K562 (cell line): ENCODE results near the gene TSTD2. TPM values are rescaled to one million over a fixed set of nuclear protein-coding genes. Genes with fewer than 3 reads are reported as not detected.

Experiments
- ERF ChIP-seq: fragments of 450-650 bp; formaldehyde crosslinking; IDR thresholded peaks from 2 replicates; pipeline ENCODE4 v1.4.0; 2020; ENCODE audit warnings: mild to moderate bottlenecking, mixed read lengths
- ETV1 ChIP-seq: fragments of 450-650 bp; conservative IDR thresholded peaks from 2 replicates; pipeline ENCODE4 v1.6.1; 2016; ENCODE audit warnings: missing genetic modification characterization, control low read depth, low read depth, missing compliant biosample characterization
- HSF4 ChIP-seq: fragments of 250-450 bp; sonication (Bioruptor Pico); IDR thresholded peaks from 2 replicates; pipeline ENCODE4 v2.1.2; 2022; ENCODE audit warnings: mild to moderate bottlenecking, moderate library complexity, borderline replicate concordance
- IRF2 ChIP-seq: sonication (generic); formaldehyde crosslinking; IDR thresholded peaks from 2 replicates; pipeline ENCODE4 v1.8.1; 2022; ENCODE audit warnings: mild to moderate bottlenecking, missing genetic modification reagents
- NR1H2 ChIP-seq: sonication (generic); formaldehyde crosslinking; IDR thresholded peaks from 2 replicates; pipeline ENCODE4 v1.4.0; 2020; ENCODE audit warnings: mild to moderate bottlenecking, missing genetic modification reagents
- PCBP2 ChIP-seq: fragments of 200-400 bp; formaldehyde crosslinking; IDR thresholded peaks from 2 replicates; pipeline ENCODE4 v1.6.1; 2018; ENCODE audit warnings: low read length, low read depth, mild to moderate bottlenecking, moderate library complexity; ENCODE audit not compliant: poor library complexity, severe bottlenecking
- ZNF263 ChIP-seq: sonication (generic); formaldehyde crosslinking; IDR thresholded peaks from 2 replicates; pipeline ENCODE4 v1.8.0; 2022; ENCODE audit warnings: mild to moderate bottlenecking, missing genetic modification reagents, borderline replicate concordance
- polyA plus RNA-seq, 8 experiments: library from polyadenylated mRNA; depleted of rRNA in 4 of 8; stranded (reverse) in 5 of 8; unstranded in 3 of 8; fragments of >200 nt; fragmentation: Nextera tagmentation in 2 of 8; fragmentation: Illumina TruSeq in 1 of 8; extraction: Ambion mirVana in 2 of 8; extraction: Trizol in 1 of 8; gene quantifications; 2 replicates each; pipeline versions ENCODE4 v1.2.1 to v1.2.3, GENCODE V29; 2011 to 2014; ENCODE audit warnings: inconsistent platforms in 1 of 8, missing spikeins in 1 of 8
- total RNA-seq, 7 experiments: library from RNA; depleted of rRNA in 6 of 7; stranded (reverse); fragments of >200 nt in 6 of 7; fragmentation: Illumina TruSeq in 2 of 7; extraction: Trizol in 2 of 7; gene quantifications; 2 replicates each; pipeline versions ENCODE4 v1.2.1 to v1.2.3, GENCODE V29; 2011 to 2021; ENCODE audit warnings: low replicate concordance in 1 of 7
- TF ChIP-seq, protein P1 (sequence below): fragments of 450-650 bp; IDR thresholded peaks from 2 replicates; pipeline ENCODE4 v1.6.1; 2016; ENCODE audit warnings: mild to moderate bottlenecking, moderate library complexity
- TF ChIP-seq, protein P2 (sequence below): sonication (generic); formaldehyde crosslinking; IDR thresholded peaks from 2 replicates; pipeline ENCODE4 v1.8.0; 2023; ENCODE audit warnings: missing genetic modification reagents, mild to moderate bottlenecking, borderline replicate concordance

The TSTD2 gene
- total and polyA plus RNA-seq, 9 of the 15 experiments (the other 6 are each of a cell fraction or from before 2014, with no cell fraction given): 10.1 to 36.7 (median 19.0) TPM

DNA sequence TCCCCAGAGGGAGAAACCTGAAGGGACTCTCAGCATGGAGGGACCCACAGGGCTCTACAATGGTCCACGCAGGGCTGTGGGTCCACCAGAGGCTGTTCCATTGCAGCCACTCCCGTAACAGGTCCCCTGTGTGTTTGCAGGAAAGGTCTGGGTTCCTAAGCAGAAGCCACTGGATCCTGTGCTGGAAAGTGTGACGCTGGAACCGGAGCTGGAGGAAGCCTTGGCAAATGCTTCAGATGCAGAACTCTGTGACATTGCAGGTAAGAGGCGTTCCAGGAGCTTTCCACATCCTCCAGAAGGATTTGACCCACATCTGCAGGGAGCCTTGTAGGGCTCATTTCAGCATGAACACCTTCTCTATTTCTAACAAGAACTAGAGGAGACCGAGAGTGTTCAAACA is 80.0 kb downstream of the TSTD2 start (continued):
- TF ChIP-seq, protein P1, sequence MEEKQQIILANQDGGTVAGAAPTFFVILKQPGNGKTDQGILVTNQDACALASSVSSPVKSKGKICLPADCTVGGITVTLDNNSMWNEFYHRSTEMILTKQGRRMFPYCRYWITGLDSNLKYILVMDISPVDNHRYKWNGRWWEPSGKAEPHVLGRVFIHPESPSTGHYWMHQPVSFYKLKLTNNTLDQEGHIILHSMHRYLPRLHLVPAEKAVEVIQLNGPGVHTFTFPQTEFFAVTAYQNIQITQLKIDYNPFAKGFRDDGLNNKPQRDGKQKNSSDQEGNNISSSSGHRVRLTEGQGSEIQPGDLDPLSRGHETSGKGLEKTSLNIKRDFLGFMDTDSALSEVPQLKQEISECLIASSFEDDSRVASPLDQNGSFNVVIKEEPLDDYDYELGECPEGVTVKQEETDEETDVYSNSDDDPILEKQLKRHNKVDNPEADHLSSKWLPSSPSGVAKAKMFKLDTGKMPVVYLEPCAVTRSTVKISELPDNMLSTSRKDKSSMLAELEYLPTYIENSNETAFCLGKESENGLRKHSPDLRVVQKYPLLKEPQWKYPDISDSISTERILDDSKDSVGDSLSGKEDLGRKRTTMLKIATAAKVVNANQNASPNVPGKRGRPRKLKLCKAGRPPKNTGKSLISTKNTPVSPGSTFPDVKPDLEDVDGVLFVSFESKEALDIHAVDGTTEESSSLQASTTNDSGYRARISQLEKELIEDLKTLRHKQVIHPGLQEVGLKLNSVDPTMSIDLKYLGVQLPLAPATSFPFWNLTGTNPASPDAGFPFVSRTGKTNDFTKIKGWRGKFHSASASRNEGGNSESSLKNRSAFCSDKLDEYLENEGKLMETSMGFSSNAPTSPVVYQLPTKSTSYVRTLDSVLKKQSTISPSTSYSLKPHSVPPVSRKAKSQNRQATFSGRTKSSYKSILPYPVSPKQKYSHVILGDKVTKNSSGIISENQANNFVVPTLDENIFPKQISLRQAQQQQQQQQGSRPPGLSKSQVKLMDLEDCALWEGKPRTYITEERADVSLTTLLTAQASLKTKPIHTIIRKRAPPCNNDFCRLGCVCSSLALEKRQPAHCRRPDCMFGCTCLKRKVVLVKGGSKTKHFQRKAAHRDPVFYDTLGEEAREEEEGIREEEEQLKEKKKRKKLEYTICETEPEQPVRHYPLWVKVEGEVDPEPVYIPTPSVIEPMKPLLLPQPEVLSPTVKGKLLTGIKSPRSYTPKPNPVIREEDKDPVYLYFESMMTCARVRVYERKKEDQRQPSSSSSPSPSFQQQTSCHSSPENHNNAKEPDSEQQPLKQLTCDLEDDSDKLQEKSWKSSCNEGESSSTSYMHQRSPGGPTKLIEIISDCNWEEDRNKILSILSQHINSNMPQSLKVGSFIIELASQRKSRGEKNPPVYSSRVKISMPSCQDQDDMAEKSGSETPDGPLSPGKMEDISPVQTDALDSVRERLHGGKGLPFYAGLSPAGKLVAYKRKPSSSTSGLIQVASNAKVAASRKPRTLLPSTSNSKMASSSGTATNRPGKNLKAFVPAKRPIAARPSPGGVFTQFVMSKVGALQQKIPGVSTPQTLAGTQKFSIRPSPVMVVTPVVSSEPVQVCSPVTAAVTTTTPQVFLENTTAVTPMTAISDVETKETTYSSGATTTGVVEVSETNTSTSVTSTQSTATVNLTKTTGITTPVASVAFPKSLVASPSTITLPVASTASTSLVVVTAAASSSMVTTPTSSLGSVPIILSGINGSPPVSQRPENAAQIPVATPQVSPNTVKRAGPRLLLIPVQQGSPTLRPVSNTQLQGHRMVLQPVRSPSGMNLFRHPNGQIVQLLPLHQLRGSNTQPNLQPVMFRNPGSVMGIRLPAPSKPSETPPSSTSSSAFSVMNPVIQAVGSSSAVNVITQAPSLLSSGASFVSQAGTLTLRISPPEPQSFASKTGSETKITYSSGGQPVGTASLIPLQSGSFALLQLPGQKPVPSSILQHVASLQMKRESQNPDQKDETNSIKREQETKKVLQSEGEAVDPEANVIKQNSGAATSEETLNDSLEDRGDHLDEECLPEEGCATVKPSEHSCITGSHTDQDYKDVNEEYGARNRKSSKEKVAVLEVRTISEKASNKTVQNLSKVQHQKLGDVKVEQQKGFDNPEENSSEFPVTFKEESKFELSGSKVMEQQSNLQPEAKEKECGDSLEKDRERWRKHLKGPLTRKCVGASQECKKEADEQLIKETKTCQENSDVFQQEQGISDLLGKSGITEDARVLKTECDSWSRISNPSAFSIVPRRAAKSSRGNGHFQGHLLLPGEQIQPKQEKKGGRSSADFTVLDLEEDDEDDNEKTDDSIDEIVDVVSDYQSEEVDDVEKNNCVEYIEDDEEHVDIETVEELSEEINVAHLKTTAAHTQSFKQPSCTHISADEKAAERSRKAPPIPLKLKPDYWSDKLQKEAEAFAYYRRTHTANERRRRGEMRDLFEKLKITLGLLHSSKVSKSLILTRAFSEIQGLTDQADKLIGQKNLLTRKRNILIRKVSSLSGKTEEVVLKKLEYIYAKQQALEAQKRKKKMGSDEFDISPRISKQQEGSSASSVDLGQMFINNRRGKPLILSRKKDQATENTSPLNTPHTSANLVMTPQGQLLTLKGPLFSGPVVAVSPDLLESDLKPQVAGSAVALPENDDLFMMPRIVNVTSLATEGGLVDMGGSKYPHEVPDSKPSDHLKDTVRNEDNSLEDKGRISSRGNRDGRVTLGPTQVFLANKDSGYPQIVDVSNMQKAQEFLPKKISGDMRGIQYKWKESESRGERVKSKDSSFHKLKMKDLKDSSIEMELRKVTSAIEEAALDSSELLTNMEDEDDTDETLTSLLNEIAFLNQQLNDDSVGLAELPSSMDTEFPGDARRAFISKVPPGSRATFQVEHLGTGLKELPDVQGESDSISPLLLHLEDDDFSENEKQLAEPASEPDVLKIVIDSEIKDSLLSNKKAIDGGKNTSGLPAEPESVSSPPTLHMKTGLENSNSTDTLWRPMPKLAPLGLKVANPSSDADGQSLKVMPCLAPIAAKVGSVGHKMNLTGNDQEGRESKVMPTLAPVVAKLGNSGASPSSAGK: no peak
- TF ChIP-seq ZNF263 (CRISPR knock-in tag) (no peak), IRF2 (CRISPR knock-in tag) (no peak), NR1H2 (CRISPR knock-in tag) (no peak), PCBP2 (no peak), HSF4 (CRISPR knock-in tag) (no peak), ETV1 (tag) (no peak), ERF (CRISPR knock-in tag) (no peak)
- TF ChIP-seq, protein P2, sequence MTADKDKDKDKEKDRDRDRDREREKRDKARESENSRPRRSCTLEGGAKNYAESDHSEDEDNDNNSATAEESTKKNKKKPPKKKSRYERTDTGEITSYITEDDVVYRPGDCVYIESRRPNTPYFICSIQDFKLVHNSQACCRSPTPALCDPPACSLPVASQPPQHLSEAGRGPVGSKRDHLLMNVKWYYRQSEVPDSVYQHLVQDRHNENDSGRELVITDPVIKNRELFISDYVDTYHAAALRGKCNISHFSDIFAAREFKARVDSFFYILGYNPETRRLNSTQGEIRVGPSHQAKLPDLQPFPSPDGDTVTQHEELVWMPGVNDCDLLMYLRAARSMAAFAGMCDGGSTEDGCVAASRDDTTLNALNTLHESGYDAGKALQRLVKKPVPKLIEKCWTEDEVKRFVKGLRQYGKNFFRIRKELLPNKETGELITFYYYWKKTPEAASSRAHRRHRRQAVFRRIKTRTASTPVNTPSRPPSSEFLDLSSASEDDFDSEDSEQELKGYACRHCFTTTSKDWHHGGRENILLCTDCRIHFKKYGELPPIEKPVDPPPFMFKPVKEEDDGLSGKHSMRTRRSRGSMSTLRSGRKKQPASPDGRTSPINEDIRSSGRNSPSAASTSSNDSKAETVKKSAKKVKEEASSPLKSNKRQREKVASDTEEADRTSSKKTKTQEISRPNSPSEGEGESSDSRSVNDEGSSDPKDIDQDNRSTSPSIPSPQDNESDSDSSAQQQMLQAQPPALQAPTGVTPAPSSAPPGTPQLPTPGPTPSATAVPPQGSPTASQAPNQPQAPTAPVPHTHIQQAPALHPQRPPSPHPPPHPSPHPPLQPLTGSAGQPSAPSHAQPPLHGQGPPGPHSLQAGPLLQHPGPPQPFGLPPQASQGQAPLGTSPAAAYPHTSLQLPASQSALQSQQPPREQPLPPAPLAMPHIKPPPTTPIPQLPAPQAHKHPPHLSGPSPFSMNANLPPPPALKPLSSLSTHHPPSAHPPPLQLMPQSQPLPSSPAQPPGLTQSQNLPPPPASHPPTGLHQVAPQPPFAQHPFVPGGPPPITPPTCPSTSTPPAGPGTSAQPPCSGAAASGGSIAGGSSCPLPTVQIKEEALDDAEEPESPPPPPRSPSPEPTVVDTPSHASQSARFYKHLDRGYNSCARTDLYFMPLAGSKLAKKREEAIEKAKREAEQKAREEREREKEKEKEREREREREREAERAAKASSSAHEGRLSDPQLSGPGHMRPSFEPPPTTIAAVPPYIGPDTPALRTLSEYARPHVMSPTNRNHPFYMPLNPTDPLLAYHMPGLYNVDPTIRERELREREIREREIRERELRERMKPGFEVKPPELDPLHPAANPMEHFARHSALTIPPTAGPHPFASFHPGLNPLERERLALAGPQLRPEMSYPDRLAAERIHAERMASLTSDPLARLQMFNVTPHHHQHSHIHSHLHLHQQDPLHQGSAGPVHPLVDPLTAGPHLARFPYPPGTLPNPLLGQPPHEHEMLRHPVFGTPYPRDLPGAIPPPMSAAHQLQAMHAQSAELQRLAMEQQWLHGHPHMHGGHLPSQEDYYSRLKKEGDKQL: no peak
- TF ChIP-seq, all 486 proteins: peak for 0
